ENCODE measurements around the gene GGT7.
"Not testable (repeated sequence)": the region's sequence is repeated elsewhere in the genome, so short reads cannot be mapped to it uniquely, and the experiment has no call there.

GGT7 gene

DNA sequence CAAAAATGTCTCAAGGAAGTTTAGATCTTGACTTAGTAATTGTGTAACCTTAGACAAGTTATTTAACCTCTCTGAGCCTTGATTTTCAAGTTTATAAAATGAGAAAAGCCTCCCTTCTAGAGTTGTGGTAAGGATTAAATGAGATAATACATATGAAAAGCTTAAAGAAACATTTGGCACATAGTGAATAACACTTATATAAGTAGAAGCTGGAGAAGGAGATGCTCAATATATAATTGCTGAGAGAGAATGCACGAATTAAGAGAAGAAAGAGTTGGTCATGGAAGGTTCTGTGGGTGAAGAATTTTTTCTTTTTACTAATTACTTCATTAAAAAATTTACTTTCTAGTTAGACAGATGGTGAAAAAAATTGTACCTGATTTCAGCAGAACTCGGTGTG is 9.0 kb upstream of the GGT7 start:
- DNase-seq (ENCODE audit: low spot score) = no peak

DNA sequence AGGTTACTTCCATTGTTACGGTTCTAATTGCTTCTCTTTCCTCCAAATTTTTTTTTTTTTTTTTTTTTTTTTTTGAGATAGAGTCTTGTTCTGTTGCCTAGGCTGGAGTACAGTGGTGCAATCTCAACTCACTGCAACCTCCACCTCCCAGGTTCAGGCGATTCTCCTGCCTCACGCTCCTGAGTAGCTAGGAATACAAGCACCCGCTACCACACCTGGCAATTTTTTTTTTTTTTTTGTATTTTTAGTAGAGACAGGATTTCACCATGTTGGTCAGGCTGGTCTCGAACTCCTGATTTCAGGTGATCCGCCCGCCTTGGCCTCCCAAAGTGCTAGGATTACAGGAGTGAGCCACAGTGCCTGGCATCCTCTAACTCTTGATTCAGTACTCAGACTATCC is 8.3 kb upstream of the GGT7 start:
- DNase-seq (ENCODE audit: low spot score) = not testable (repeated sequence)

DNA sequence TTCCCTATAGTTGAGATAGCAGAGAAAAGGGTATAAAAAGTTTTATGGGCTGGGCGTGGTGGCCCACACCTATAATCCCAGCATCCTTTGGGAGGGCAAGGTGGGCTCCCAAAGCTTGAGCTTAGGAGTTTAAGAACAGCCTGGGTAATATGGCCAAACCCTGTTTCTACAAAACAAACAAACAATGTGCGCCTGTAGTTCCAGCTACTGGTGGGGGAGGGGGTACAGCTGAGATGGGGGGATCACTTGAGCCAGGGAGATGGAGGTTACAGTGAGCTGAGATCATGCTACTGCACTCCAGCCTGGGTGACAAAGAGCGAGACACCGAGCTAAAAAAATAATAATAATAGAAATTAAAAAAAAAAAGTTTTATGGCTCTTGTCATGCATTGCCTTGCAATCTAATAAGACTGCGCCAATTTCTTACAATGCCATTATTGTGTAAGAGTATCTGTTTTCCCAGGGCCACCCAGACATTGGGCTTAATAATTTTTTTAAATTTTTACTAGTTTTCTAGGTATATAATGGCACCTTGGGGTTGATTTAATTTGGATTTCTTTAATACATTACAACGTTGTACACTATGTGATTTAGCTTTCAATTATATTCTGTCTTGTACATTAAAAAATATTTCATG is 7.7 kb upstream of the GGT7 start:
- DNase-seq (ENCODE audit: low spot score) = peak; percentile 68

DNA sequence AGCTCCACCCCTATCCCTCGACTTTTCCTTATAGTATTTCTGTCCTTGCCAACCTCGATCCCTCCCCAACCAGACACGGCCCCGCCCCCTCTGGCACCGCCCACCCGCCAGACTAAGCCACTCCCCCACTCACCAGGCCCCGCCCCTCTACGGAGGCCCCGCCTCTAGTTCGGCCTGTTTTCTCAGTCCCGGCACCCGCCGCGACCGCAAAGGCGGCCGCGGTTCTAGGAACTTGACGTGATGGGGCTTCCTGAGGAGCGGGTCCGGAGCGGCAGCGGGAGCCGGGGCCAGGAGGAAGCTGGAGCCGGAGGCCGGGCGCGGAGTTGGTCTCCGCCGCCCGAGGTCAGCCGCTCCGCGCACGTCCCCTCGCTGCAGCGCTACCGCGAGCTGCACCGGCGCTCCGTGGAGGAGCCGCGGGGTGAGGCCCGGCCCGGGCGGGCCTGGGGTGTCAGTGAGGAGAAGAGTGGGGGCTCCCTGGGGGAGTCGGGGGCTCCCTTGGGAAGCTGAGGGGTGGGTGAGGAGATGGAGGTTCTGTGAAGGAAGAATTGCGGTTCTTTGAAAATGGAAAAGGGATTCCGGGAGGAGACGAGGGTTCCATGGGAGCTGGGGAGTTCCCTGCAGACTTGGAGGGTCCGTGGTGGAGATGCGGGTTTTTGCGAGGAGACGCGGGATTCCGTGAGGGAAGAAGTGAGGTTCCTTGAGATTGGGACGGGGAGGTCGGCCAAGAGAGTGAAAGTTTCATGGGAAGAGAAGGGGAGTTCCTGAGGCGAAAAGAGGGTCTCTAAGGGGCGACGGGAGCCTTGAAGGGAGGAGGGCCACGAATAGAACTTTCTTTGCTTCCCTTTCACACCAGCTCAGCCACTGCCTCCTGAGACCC is 4.0 kb upstream of the GGT7 start, which contains the start of gene ACSS2:
Gene ACSS2 (plus strand): TSS at position 207 of the 877 bp plus-strand sequence. CDS start 34 bp downstream, at position 241.
- DNase-seq (ENCODE audit: low spot score) = peak; percentile 96

DNA sequence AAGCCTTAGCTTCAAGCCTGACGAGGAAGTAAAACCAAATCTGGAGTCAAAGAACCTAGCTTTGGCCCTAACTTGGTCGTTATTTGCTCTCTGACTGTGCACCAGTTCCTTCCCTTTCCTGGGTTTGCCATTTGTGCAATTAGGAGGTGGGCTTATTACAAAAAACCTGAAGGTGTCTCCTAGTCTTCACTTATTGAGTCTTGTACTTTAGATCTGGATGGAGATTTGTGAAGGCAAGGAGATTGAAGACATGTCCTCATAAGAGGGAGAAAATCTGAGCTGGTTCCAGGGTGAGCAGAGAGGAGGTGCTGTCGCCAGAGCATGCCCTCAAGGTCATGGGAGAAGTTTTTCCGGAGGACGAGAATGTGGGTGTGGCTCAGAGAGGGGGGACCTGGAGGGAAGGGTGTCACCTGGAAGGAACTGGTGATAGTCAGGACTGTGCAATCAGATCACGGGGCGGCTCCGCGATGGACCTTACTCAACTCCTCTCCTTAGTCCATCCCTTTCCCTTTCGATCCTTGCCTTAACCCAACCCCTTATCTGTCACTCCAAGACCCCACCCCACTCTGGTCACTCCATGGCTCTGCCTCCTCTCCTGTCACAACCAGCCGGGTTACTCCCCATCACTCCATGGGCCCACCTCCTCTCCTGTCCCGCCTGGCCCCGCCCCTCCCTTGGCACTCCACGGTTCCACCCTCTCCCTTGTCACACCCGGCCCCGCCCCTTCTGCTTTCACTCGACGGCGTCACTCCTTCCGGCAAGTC is 3.2 kb upstream of the GGT7 start:
- no peak for DNase-seq (ENCODE audit: low spot score)

DNA sequence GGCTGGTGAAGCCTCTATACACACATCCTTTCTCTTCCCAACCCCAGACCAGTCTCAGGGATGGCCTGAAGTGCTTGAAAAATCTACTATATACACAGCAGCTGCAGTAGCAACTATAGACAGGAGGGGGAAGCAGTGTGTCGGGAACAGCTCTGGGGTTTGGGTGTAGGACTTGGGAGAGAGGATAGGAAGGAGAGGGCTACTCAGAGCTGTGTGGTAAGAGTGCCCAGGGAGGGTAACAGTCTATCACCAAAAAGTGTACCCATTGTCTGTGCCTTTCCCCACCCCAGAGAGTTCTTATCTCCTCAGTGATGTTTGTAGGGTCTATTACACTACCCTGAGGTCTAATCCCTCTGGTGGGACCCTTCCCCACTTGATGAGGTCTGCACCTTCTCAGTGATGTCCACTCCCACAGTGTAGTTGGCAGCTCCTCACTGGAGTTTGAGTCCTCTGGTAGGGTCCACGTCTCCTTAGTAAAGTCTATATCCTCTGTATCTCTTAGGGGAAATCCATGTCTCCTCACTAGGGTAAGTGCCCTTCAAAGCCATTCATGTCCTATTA is 1.5 kb upstream of the GGT7 start:
- DNase-seq (ENCODE audit: low spot score) = peak; percentile 86

DNA sequence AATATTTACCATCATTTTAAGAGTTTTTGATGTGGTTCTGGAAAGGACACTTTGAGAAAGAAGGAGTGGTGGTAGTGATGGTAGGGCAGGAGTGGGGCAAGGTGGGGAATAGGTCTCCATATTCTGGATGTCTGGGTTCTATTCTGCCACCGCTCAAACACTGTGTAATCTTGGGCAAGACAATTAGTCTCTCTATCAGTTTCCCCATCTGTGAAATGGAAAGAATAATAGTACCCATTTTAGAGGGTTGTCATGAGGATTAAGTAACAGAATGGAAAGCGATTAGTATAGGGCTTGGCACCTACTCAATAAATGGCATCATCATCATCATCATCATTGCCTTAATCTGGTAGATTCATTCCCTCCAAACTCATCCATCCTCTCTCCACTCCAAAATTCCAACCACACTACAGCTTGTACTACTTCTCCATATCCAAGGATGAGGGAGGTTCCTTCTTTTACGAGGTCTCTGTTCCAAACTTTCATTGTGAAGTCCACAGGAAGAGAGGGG is 982 bp upstream of the GGT7 start:
- DNase-seq (ENCODE audit: low spot score) = no peak

DNA sequence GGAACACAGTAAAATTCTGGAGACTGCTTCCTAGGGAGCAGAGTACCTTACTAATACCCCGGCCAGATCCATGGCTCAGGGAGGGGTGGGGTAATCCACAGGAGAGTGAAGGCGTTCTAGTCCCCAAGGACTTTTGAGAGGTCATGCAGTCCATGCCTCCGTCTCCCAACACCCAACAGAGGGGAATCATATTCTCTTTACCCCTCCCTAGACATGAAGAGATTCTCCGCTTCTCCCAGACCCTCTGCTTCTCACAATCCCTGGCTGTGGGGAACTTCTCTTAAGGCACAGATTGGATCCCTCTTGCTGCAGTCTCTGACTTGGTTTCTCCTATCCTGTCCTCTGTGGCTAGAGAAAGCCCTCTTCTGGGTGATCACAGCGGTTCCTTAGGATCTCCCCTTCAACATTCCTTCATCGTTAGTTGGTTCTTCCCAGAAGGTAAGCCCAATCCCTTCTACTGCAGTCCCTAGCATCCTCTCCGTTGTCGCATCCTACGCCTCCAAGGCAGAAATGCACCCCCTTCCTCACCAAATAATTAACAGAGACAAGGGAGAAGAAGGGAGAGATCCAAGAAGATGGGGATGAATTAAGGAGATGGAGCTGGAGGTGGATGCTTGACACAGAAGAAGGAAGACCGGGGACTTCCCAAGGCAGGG is 562 bp downstream of the GGT7 start:
- no peak for DNase-seq (ENCODE audit: low spot score)

DNA sequence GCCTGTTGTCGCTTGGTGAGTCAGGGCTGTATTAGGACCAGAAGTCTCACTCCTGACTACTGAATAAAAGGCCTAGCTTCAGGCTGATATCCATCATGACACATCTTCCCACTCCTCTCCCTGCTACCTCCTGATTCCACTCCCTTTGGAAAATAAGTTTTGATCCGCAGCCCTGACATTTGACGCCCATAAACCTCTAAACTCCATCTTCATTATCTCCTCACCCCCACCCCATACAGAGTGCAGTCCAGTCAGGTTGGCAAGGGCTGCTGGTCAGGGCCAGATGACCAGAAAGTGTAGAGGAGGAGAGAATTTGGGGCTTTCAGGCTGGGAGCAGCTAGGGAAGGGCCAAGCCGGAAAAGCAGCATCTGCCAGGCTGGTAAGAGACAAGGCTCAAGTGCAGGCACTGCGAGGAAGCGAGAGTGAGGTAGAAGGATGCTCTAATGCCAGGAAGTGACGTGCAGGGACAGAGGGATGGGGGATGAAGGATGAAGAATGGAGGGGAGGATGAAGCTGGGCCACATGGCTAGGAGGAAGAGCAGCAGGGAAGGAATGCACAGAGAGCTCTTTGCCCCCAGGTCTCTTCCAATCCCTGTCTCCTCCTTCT is 1.2 kb downstream of the GGT7 start:
- no peak for DNase-seq (ENCODE audit: low spot score)

DNA sequence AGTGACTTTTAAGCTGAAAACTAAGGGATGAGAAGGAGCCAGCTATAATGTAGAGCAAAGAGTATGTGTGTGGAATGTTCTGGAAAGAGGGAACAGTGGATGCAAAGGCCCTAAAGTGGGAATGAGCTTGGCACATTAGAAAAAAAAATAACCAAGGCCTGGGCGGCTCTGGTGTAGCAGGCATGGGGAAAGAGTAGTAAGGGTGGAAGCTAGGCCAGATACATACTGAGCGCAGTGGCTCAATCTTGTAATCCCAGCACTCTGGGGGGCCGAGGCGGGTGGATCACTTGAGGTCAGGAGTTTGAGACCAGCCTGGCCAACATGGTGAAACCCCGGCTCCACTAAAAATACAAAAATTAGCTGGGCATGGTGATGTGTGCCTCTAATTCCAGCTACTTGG is 8.4 kb downstream of the GGT7 start:
- no peak for DNase-seq (ENCODE audit: low spot score)

DNA sequence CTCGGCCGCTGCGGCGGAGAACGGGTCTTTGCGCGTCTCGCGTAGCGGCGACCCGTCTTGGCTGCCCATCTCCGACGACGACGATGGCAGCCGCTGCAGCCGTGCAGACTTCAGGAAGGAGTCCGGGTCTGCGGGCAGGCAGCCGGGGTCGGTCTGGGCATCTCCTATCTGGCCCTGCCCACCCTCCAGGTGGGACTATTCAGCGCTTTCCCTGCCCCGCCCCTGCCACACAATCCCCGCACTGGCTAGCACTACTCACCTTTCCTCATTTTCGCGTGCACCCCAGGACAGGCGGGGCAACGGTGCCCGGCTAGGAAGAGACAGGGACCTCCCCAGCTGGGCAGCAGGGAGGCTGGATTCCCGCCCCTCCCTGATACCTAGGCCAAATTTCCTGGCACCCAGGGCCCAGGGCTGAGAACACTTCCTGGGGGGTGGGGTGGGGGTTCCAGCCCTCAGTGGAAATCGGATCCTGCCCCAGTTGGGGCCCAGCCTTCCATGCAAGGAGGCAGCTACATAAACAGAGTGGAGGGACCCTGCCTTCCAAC is 9.2 kb downstream of the GGT7 start:
- no peak for DNase-seq (ENCODE audit: low spot score)

DNA sequence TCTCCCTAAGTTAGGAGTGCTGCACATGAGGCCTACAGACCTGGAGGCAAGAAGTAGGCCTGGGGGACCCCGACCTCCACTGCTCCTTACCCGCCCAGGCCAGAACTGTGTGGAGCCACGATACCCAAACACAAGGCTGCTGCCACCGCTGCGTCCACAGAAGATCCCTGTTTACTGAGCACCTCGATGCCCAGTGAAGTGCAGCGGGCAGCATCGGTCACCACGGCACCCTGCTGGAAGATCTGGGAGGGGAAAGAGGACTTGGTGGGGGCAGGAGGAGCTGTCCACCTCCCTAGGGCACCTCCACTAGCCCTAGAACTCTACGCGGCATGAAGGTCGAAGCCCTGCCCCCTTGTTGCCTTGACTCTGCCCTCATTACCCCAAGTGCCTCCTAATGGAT is 9.9 kb downstream of the GGT7 start:
- no peak for DNase-seq (ENCODE audit: low spot score)

DNA sequence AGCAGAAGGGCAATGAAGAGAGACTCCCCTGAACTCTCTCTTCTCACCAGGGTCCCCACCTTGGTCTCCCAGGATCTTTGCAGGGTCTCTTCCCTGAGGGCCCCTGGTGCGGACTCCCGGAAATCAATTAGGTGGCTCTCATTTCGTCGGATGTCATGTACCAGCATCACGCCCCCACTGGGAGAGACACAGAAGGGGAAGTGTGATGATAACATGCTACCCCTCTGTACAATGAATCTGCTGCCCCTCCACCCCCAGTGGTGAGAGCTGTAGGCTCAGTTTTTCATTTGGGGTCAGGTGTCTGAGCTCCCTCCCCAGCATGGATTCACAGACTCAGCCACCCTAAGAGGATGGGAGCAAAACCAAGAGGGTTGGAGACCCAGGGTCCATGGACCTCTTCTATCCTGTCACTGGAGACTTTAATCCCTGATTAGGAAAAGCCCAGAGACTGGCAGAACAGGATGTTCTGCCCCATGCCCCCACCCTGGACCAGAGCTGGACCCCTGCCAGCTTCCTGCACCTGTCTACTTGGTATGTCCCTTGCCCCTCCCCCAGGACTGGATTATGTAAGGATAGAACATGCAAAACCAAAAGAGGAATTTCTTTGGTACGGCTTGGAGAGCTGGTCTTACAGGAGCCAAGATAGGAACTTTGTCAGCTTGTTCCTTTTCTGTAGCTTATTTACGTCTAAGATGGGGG is 11.1 kb downstream of the GGT7 start:
- DNase-seq (ENCODE audit: low spot score) = no peak

DNA sequence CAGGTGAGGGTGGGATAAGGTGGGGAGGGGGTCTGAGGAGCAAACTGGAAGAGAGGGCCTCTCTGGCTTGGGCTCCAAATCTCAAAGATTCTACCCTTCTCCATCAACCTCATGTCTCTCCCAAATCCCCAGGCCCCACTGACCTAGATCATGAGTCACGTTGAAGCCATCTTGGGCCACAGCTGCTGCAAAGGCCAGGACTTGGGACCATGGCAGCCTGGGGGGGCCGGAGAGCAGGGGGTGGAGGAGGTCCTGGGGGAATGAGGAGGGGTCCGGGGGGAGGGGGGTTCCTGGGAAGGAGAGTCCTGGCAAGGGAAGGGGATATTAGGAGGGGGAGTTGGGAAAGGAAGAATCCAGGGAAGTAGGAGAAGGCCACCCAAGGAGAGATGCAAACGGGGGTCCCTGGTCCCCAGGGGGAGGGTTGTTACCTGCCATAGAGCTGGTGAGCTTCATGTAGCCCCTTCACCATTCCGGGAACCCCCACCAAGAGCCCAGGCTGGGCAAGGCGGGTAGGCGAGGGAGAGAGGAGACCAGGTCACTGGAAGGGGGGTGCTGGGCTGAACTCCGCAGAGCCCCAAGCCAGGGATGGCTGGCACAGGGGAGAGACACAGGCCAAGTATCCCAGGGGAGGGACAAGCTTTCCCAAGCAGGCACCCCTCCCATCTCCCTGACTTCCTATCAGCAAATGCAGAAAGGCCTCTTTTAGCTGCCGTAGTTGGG is 12.7 kb downstream of the GGT7 start:
- DNase-seq (ENCODE audit: low spot score) = no peak

DNA sequence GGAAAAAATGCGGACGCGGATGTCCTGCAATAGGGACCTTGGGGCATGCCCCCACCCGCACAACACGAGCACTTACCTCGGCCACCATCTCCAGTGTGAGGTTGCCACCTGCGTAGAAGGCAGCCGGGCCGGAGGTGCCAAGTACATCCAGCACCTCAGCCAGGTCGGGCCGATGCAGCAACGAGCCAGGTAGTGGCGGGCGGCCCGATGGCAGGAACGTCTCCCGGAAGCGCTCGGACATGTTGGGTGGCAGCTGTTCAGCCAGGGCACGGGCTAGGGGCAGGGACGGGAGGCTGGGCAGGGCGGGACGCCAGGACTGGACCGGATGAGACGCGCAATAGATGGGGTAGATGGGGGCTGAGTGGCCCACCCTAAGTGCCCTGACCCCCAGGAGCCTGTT is 13.3 kb downstream of the GGT7 start:
- DNase-seq (ENCODE audit: low spot score) = no peak

DNA sequence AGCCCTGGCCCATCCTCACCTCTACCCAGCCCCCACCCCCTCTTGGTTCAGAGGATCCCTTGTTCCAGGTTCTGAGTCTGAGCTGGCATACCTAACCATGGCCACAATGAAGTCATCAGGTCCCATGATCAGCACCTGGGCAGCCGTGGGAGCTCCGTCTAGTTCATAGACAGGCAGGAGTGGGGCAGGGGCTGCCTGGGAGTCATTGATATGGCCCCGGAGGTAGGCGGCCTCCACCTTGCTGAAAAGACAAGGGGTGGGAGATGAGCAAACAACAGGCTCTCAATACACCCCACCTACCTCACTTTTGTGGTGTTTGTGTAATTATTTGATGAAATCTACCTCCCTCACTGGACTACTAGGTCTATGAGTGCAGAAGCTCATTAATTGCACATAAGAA is 20.4 kb downstream of the GGT7 start:
- DNase-seq (ENCODE audit: low spot score) = no peak

DNA sequence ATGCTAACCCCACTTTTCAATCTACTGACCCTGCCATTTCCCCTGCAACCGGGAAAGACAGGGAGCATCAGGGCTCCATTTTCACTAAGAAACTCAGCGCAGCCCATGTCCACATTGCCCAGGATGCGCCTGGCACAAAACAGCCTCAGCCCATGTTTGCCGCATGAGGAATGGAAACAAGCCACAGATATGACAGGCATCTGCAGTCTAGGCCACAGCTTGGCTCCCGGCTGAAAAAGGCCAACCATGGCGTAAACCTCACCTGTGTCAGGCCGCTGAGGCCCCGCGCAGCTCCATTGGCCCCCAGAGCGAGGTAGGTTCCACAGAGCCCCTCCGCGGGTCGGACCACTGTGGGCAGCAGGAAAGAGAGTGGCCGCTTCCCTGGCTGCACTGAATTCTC is 21.7 kb downstream of the GGT7 start:
- DNase-seq (ENCODE audit: low spot score) = no peak

DNA sequence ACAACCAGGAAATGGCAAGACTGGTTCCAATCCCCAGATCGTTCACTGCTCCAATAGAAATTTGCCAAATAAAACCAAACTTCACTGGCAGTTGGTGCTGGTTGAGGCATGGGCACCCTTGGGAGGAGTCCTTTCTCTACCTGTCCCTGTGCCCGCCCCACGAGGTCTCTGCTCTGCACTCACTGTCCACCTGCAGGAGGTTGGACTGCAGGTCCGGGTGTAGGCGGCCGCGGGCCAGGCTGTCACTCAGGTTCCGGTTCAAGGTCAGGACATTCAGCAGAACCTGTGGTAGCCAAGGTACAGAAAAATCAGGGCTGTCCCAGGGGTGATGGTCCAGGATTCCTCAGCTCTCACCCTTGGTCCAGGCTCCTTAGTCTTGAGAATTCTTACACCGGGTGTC is 22.9 kb downstream of the GGT7 start:
- DNase-seq (ENCODE audit: low spot score) = no peak

DNA sequence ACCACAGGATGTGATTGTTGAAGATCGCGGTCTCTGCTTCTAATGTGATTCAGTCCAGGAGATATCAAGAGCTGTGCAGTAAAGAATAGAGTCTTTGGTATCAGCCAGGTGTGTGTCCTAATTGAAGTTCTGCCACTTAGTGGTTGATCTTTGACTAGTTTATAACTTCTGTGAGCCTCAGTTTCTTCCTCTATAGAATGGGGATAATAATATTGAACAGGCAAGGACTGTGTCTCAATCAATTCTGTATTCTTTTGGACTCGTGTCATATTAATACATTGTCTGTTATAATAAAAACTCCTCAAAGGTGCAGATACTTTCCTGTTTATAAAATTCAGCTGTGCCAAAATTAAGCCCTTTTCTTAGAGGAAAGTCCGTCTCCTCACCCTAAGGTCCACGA is 24.1 kb downstream of the GGT7 start:
- no peak for DNase-seq (ENCODE audit: low spot score)

DNA sequence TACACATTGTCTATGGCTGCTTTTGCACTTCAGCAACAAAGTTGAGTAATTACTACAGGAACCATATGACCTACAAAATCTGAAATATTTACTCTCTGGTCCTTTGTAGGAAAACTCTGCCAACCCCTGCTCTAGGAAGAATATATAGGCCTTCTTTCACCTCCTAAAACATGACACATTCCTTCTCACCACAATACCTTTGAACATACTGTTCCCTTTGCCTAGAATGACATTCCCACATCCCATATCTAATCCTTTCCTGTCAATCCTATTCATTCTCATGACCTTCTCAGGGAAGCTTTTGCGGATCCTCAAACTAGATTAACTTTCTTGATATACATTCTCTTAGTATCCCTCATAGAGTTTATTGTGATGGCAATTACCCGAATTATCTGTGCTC is 29.2 kb downstream of the GGT7 start:
- no peak for DNase-seq (ENCODE audit: low spot score)

Measured in putamen (tissue), 1 donor.